Right lobe of liver (tissue), 6 donors: Measurements from ENCODE around the gene SOCS7. TPM values are rescaled to one million over a fixed set of nuclear protein-coding genes. Genes with fewer than 3 reads are reported as not detected.

Source experiments
- ATAC-seq, 4 donors: fragments of 200-7000 bp; cut with Tn5 transposase; one replicate each; pipeline ENCODE4 v1.9.1; 2020; ENCODE audit warnings: mild to moderate bottlenecking in 4 of 4, moderate library complexity in 4 of 4
- DNase-seq, 3 donors: peaks; one replicate each; pipeline ENCODE4 v3.0.0-alpha.2; 2020
- H3K27ac ChIP-seq, 3 donors: fragments of 200-600 bp; one replicate each; pipeline ENCODE4 v1.8.0; 2022
- H3K27me3 ChIP-seq, 2 donors: fragments of 200-600 bp; one replicate each; pipeline ENCODE4 v1.8.0; 2022
- H3K36me3 ChIP-seq, 4 donors: fragments of 200-600 bp; sonication (generic) in 1 of 4; one replicate each; pipeline versions ENCODE4 v1.5.1 to v1.8.0; 2017 to 2022; ENCODE audit warnings: control low read depth in 1 of 4
- H3K4me1 ChIP-seq, 4 donors: fragments of 200-600 bp; sonication (generic) in 1 of 4; one replicate each; pipeline versions ENCODE4 v1.5.1 to v1.8.0; 2017 to 2022; ENCODE audit warnings: control low read depth in 1 of 4
- H3K4me3 ChIP-seq, 3 donors: fragments of 200-600 bp; one replicate each; pipeline ENCODE4 v1.8.0; 2022
- H3K9me3 ChIP-seq, 4 donors: fragments of 200-600 bp; sonication (generic) in 1 of 4; one replicate each; pipeline versions ENCODE4 v1.5.1 to v1.8.0; 2017 to 2022; ENCODE audit warnings: control low read depth in 1 of 4
- POLR2A ChIP-seq: fragments of 450-650 bp; IDR thresholded peaks from one replicate; pipeline ENCODE4 v1.6.1; 2017; ENCODE audit warnings: antibody characterized with exemption, mild to moderate bottlenecking
- WGBS: methylation state at CpG from one replicate; pipeline ENCODE4 v1.1.6; 2018; ENCODE audit warnings: low coverage, low lambda C conversion rate; ENCODE audit not compliant: insufficient coverage; ENCODE audit errors: missing lambda C conversion rate; 5-methylcytosine and 5-hydroxymethylcytosine counted together
- intact Hi-C, 2 donors: fragments of 100-400 bp; cut with DNase I; formaldehyde crosslinking; loops; one replicate each; pipeline versions ENCODE4 v1.11.2 to v1.14.1; 2022
- total RNA-seq, 6 experiments: library from RNA; depleted of rRNA in 2 of 6; stranded (reverse); fragments of >200 nt in 2 of 6; fragmentation: NEBNext Ultra II Directional in 3 of 6; extraction: Animal tissue kit (Norgen Biotek cat#: 25700) in 3 of 6; gene quantifications; one replicate each; pipeline versions ENCODE4 v1.1.0 to v1.2.4, GENCODE V29; 2016 to 2023
- TF ChIP-seq, protein P1 (sequence below), 4 donors: fragments of 200-600 bp in 3 of 4; fragments of 450-650 bp in 1 of 4; IDR thresholded peaks; one replicate each; pipeline versions ENCODE4 v1.5.1 to v1.8.0; 2016 to 2022; ENCODE audit warnings: antibody characterized with exemption in 4 of 4, mild to moderate bottlenecking in 2 of 4
- donor health status: DM: no; HTN: yes; CAD: no.
- donor health status: DM: no; HTN: no; CAD: no.
- donor health status: DM: no; HTN: no; CAD: no.
- donor health status: DM: no; HTN: yes; CAD: no.
- donor health status: DM: no; HTN: yes; CAD: no.

Gene SOCS7
- total RNA-seq, 6 experiments from 2014 or later, result 2.2 to 6.0 (median 4.3) TPM

DNA sequence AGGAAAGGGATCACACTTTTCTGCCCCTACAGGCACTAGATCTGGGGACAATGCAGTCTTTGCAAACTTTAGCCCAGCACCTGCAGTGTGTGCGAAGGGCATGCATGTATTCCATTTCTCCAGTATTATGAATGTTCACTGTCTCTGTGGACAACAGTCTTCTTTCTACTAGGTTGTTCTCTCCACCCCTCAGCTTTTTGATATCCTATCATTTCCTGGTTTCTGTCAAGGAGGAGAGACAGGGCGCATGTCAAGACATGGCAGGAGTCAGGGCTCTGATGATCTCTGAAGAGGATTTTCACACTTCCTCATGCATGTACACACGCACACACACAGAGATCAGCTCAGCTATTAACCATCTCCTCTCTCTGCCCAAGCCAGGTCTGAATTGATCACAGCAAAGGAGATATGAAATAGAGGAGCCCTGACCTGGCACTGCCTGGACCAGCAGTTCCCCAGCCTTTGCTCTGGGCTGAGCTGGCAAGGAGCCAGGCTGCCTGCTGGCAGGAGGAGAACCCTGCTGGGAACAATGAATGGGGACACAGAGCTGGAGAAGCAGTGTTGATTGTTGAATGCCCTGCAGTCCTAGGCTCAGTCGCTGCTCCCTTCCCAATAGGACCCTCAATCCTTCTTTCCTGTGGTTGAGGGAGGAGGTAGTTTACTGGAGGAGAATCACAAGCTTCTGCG lies 10.5 kb upstream of the SOCS7 start:
- no peaks in the 10 kb centered on the region for H3K9me3 ChIP-seq
- ATAC-seq, result peak; percentile 77 to 90 (median 84)
- WGBS, result 20% methylated on average over 3 of the region's 5 CpGs
- no peaks in the 10 kb centered on the region for H3K36me3 ChIP-seq
- H3K27me3 ChIP-seq, result no peaks in the 10 kb centered on the region
- H3K4me3 ChIP-seq, result no peak overlapping the region
- TF ChIP-seq, protein P1, sequence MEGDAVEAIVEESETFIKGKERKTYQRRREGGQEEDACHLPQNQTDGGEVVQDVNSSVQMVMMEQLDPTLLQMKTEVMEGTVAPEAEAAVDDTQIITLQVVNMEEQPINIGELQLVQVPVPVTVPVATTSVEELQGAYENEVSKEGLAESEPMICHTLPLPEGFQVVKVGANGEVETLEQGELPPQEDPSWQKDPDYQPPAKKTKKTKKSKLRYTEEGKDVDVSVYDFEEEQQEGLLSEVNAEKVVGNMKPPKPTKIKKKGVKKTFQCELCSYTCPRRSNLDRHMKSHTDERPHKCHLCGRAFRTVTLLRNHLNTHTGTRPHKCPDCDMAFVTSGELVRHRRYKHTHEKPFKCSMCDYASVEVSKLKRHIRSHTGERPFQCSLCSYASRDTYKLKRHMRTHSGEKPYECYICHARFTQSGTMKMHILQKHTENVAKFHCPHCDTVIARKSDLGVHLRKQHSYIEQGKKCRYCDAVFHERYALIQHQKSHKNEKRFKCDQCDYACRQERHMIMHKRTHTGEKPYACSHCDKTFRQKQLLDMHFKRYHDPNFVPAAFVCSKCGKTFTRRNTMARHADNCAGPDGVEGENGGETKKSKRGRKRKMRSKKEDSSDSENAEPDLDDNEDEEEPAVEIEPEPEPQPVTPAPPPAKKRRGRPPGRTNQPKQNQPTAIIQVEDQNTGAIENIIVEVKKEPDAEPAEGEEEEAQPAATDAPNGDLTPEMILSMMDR (IDR thresholded peaks at IDR 0.05), result no peak
- TF ChIP-seq POLR2A, result no peak
- DNase-seq, result peak; percentile 83 to 85 (median 83)
- H3K27ac ChIP-seq, result no peak overlapping the region
- intact Hi-C loops, result loop anchor here in 1 of 2 donors (5.0 kb wide), 1 partner anchor 76 kb away; no protein-coding TSS in a partner anchor
- no peaks in the 10 kb centered on the region for H3K4me1 ChIP-seq

DNA sequence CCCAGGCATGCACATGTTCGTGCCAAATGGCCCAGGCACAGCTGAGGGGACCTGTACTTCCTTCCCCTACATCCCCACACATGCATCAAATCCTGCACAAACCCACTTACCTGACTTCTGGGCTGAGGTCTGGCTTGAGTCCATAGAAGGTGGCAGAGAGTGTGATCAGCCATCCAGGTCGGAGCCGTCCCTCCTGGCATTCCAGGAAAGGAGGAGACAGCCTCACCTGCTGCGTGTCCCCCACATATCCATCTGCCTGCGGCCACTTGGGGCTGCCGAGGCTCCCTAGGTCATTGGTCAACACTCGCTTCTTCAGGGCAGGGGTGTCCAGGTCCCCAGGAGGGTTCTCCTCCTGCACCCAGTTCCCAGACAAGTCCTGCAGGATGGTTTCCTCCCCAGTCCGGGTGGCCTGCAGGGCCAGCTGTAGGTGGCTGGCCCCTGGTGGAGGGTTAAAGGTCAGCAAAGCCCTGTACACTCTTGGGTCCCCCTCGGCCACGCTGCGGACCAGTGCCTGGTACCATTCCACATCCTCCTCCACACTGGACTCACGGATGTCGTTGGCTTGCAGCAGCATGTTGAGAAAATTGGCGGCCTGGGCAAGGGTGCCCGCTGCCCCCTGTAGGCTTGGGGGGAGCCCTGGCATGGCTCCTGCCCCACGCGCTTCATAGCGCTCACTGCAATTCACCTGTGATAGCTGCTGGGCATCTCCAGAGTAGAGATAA lies 8.6 kb upstream of the SOCS7 start:
- TF ChIP-seq POLR2A, result no peak
- TF ChIP-seq, protein P1 (IDR thresholded peaks at IDR 0.05), result no peak
- no peaks in the 10 kb centered on the region for H3K4me1 ChIP-seq
- no peaks in the 10 kb centered on the region for H3K27me3 ChIP-seq
- intact Hi-C loops, result loop anchor here in 1 of 2 donors (5.0 kb wide), 1 partner anchor 74 kb away; no protein-coding TSS in a partner anchor
- ATAC-seq (no peak), DNase-seq (no peak)
- H3K9me3 ChIP-seq, result no peaks in the 10 kb centered on the region
- H3K36me3 ChIP-seq, result no peaks in the 10 kb centered on the region
- WGBS, result 100% methylated on average over 1 of the region's 18 CpGs
- no peak overlapping the region for H3K27ac ChIP-seq
- H3K4me3 ChIP-seq, result no peak overlapping the region

DNA sequence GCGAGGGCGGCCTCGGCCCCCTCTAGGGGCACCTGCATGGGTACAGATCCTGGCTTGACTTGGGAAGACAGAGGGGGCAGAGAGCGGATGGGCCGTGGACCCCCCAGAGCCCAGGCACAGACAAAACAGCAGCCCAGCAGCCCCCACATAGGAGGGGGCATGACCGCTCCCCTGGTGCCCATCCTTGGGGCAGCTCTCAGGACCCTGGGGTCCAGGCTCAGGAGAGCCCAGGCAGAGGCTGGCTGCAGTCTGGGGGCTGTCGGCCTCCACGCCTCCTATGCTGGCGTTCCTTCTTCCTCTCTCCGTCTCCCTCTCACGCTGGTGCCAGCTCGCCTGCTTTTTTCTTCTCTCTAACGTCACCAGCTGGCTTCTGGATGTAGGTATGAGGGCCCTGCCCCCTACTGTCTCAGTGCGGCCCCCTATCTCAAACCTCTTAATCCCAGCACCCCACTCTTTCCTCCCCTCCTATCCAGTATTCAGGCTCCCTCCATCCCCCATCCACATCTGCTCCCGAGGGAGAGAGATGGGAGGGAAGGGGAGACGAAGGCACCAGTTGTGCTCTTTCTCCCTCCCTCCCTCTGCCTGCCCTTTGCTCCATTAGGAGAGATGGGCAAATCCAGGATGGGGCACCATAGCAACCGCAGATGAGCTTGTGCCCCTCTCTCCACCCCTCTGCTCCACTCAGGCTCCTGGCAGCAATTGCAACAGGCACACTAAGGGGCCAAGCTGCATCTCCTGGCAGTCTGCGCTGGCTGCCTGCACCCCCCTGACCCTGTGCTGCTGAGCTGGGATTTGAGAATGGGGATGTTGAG lies 7.8 kb upstream of the SOCS7 start, which contains the start of gene GPR179:
Gene GPR179 (minus strand): TSS at position 349 of the 812 bp plus-strand sequence. CDS start 167 bp downstream, at position 182.
- DNase-seq (no peak), ATAC-seq (peak in 1 of 4 donors; percentile 8)
- H3K27ac ChIP-seq, result no peak within 1 kb of the TSS
- intact Hi-C loops, result loop anchor here in 1 of 2 donors (5.0 kb wide), 1 partner anchor 73 kb away; no protein-coding TSS in a partner anchor
- no peaks in the 10 kb centered on the region for H3K4me1 ChIP-seq
- 72% methylated on average over 9 of the region's 18 CpGs for WGBS
- no peak within 1 kb of the TSS for H3K4me3 ChIP-seq
- H3K9me3 ChIP-seq, result no peaks in the 10 kb centered on the region
- H3K27me3 ChIP-seq, result no peaks in the 10 kb centered on the region
- TF ChIP-seq, protein P1 (IDR thresholded peaks at IDR 0.05), result no peak
- no peak for TF ChIP-seq POLR2A
- no peaks in the 10 kb centered on the region for H3K36me3 ChIP-seq

DNA sequence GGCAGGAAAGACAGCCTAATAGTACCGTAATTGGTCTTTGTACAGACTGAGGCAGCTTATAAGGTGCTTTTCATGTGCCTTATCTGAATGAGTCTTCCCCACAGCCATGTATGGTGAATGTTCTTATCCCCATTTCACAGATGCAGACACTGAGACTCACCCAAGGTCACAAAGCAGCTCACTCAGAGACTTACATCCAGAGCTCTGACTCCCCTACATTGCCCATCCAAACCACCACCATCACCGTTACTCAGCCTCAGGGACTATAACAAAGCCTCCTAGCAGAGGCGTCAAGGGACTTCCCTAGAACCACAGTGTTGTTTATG lies 7.3 kb upstream of the SOCS7 start:
- 89% methylated on average over 3 of the region's 3 CpGs for WGBS
- H3K36me3 ChIP-seq, result no peaks in the 10 kb centered on the region
- DNase-seq, result no peak
- no peaks in the 10 kb centered on the region for H3K27me3 ChIP-seq
- intact Hi-C loops, result loop anchor here in 1 of 2 donors (5.0 kb wide), 1 partner anchor 73 kb away; no protein-coding TSS in a partner anchor
- H3K4me3 ChIP-seq, result no peak overlapping the region
- H3K27ac ChIP-seq, result no peak overlapping the region
- no peaks in the 10 kb centered on the region for H3K9me3 ChIP-seq
- ATAC-seq, result no peak
- H3K4me1 ChIP-seq, result no peaks in the 10 kb centered on the region
- TF ChIP-seq, protein P1 (IDR thresholded peaks at IDR 0.05), result no peak
- TF ChIP-seq POLR2A, result no peak
